Type B pancreatic cell (in vitro differentiated cells): Measurements from ENCODE around the gene ATP5F1D. TPM values are rescaled to one million over a fixed set of nuclear protein-coding genes. Genes with fewer than 3 reads are reported as not detected.
A peak's percentile ranks its signal among the peaks of the same experiment; 100 is the strongest.

Experiments used
- DNase-seq: peaks from one replicate; pipeline ENCODE4 v3.0.0; 2021; ENCODE audit warnings: mixed read lengths; ENCODE audit not compliant: unreplicated experiment; ENCODE audit errors: extremely low spot score
- H3K27ac Mint-ChIP-seq: 2 replicates; pipeline ENCODE4 v1.8.0; 2021; ENCODE audit warnings: mild to moderate bottlenecking, mixed read lengths
- H3K27me3 Mint-ChIP-seq: 2 replicates; pipeline ENCODE4 v1.8.0; 2021; ENCODE audit warnings: mixed read lengths
- H3K36me3 Mint-ChIP-seq: 2 replicates; pipeline ENCODE4 v1.8.0; 2021; ENCODE audit warnings: mixed read lengths
- H3K4me1 Mint-ChIP-seq: one replicate; pipeline ENCODE4 v1.8.0; 2021; ENCODE audit warnings: mixed read lengths; ENCODE audit not compliant: unreplicated experiment
- H3K4me3 Mint-ChIP-seq: 2 replicates; pipeline ENCODE4 v1.8.0; 2021; ENCODE audit warnings: mild to moderate bottlenecking, mixed read lengths
- H3K9me3 Mint-ChIP-seq: 2 replicates; pipeline ENCODE4 v1.8.0; 2021; ENCODE audit warnings: mixed read lengths
- CTCF ChIP-seq: fragments of 200-600 bp; sonication (generic); conservative IDR thresholded peaks from 2 replicates; pipeline ENCODE4 v1.5.0; 2021; ENCODE audit warnings: antibody characterized with exemption, mild to moderate bottlenecking
- total RNA-seq: library from RNA; stranded (reverse); gene quantifications from 2 replicates; pipeline ENCODE4 v1.2.1, GENCODE V29; 2021; ENCODE audit warnings: low replicate concordance

The ATP5F1D gene
- total RNA-seq, 1 donor from 2014 or later = 165 TPM

- no peak for TF ChIP-seq CTCF
- H3K4me1 Mint-ChIP-seq = peaks cover 21% of the 10 kb centered on the region
- H3K36me3 Mint-ChIP-seq = peaks cover 9% of the 10 kb centered on the region
Observed at GRCh38 chr19:1277061-1277460, 35.5 kb downstream of the ATP5F1D start.

GRCh38 chr19:1278074-1278473 lies 36.5 kb downstream of the ATP5F1D start:
- Mint-ChIP-seq H3K4me3 (peak overlapping the region; percentile 28), H3K27ac (peak overlapping the region; percentile 53), H3K4me1 (peaks cover 16% of the 10 kb centered on the region), H3K36me3 (peaks cover 5% of the 10 kb centered on the region), H3K27me3 (no peaks in the 10 kb centered on the region), H3K9me3 (no peaks in the 10 kb centered on the region)
- TF ChIP-seq CTCF = no peak
- no peak for DNase-seq

More at GRCh38 chr19:1277061-1277460, 35.5 kb downstream of the ATP5F1D start:
- Mint-ChIP-seq H3K27ac (peak overlapping the region; percentile 53), H3K27me3 (no peaks in the 10 kb centered on the region), H3K4me3 (peak overlapping the region; percentile 89), H3K9me3 (no peaks in the 10 kb centered on the region)
- no peak for DNase-seq

- H3K27me3 Mint-ChIP-seq = no peaks in the 10 kb centered on the region
- H3K9me3 Mint-ChIP-seq = no peaks in the 10 kb centered on the region
- H3K27ac Mint-ChIP-seq = peak overlapping the region; percentile 85
- H3K4me1 Mint-ChIP-seq = peaks cover 10% of the 10 kb centered on the region
- no peak for TF ChIP-seq CTCF
- DNase-seq = no peak
- peak overlapping the region; percentile 82 for H3K4me3 Mint-ChIP-seq
- no peaks in the 10 kb centered on the region for H3K36me3 Mint-ChIP-seq
Observed at GRCh38 chr19:1278713-1279660, 37.4 kb downstream of the ATP5F1D start.

- Mint-ChIP-seq H3K36me3 (no peaks in the 10 kb centered on the region), H3K27ac (peak overlapping the region; percentile 85), H3K27me3 (peaks cover 6% of the 10 kb centered on the region), H3K4me3 (peak overlapping the region; percentile 82), H3K9me3 (no peaks in the 10 kb centered on the region), H3K4me1 (peaks cover 17% of the 10 kb centered on the region)
- DNase-seq = peak; percentile 91
- peak; percentile 96 for TF ChIP-seq CTCF
Observed at GRCh38 chr19:1279782-1280341, 38.3 kb downstream of the ATP5F1D start.

GRCh38 chr19:1280636-1281568 lies 39.4 kb downstream of the ATP5F1D start:
- no peak overlapping the region for H3K4me3 Mint-ChIP-seq
- TF ChIP-seq CTCF = no peak
- no peak for DNase-seq
- H3K9me3 Mint-ChIP-seq = no peaks in the 10 kb centered on the region
- H3K27ac Mint-ChIP-seq = peak overlapping the region; percentile 85
- peaks cover 7% of the 10 kb centered on the region for H3K27me3 Mint-ChIP-seq
- peaks cover 20% of the 10 kb centered on the region for H3K4me1 Mint-ChIP-seq
- no peaks in the 10 kb centered on the region for H3K36me3 Mint-ChIP-seq
